NCI-H2029 (cell line): Measurements from ENCODE around the gene HYDIN.
"Not testable (repeated sequence)": the region's sequence is repeated elsewhere in the genome, so short reads cannot be mapped to it uniquely, and the experiment has no call there.

Experiments used
- DNase-seq: peaks from one replicate; lab custom pipeline; 2025; lab: John Stamatoyannopoulos, UW

Gene HYDIN

GRCh38 chr16:70992511-70992910, 238.0 kb downstream of the HYDIN start:
- DNase-seq: not testable (repeated sequence)

- DNase-seq: not testable (repeated sequence)
These were observed 243.4 kb downstream of the HYDIN start for GRCh38 chr16:70987019-70987715.

GRCh38 chr16:70984675-70985074, 245.8 kb downstream of the HYDIN start:
- peak; percentile 41 for DNase-seq

- not testable (repeated sequence) for DNase-seq
These were observed 262.2 kb downstream of the HYDIN start for GRCh38 chr16:70968332-70968731.

GRCh38 chr16:70960169-70960568, 270.4 kb downstream of the HYDIN start:
- DNase-seq: peak; percentile 33

GRCh38 chr16:70954922-70955321, 275.6 kb downstream of the HYDIN start:
- DNase-seq: not testable (repeated sequence)

GRCh38 chr16:70953824-70954223, 276.7 kb downstream of the HYDIN start:
- DNase-seq: not testable (repeated sequence)

GRCh38 chr16:70943551-70943950, 287.0 kb downstream of the HYDIN start:
- DNase-seq: not testable (repeated sequence)

- DNase-seq: not testable (repeated sequence)
These were observed 290.7 kb downstream of the HYDIN start for GRCh38 chr16:70939690-70940359.

GRCh38 chr16:70936781-70937525, 293.6 kb downstream of the HYDIN start:
- not testable (repeated sequence) for DNase-seq

GRCh38 chr16:70935325-70935724, 295.2 kb downstream of the HYDIN start:
- DNase-seq: not testable (repeated sequence)

GRCh38 chr16:70933746-70934145, 296.8 kb downstream of the HYDIN start:
- not testable (repeated sequence) for DNase-seq

GRCh38 chr16:70930757-70931156, 299.8 kb downstream of the HYDIN start:
- not testable (repeated sequence) for DNase-seq

- DNase-seq: not testable (repeated sequence)
These were observed 308.4 kb downstream of the HYDIN start for GRCh38 chr16:70922164-70922563.

GRCh38 chr16:70920661-70921060, 309.9 kb downstream of the HYDIN start:
- not testable (repeated sequence) for DNase-seq

- DNase-seq: not testable (repeated sequence)
These were observed 342.3 kb downstream of the HYDIN start for GRCh38 chr16:70888208-70888607.

- not testable (repeated sequence) for DNase-seq
These were observed 345.9 kb downstream of the HYDIN start for GRCh38 chr16:70884652-70885051.

- not testable (repeated sequence) for DNase-seq
These were observed 348.2 kb downstream of the HYDIN start for GRCh38 chr16:70882311-70882710.

GRCh38 chr16:70877895-70878294, 352.6 kb downstream of the HYDIN start:
- DNase-seq: not testable (repeated sequence)

- not testable (repeated sequence) for DNase-seq
These were observed 354.1 kb downstream of the HYDIN start for GRCh38 chr16:70876442-70876841.

- not testable (repeated sequence) for DNase-seq
These were observed 365.8 kb downstream of the HYDIN start for GRCh38 chr16:70864698-70865097.

- DNase-seq: not testable (repeated sequence)
These were observed 368.5 kb downstream of the HYDIN start for GRCh38 chr16:70861996-70862395.
